Fibroblast of skin of back (primary cell): ENCODE results near the gene PEX10.

Source experiments
- DNase-seq: peaks from one replicate; pipeline ENCODE4 v3.0.0-alpha.2; 2013

The PEX10 gene

GRCh38 chr1:2404142-2404889 lies 8.0 kb downstream of the PEX10 start:
- DNase-seq: no peak

DNA sequence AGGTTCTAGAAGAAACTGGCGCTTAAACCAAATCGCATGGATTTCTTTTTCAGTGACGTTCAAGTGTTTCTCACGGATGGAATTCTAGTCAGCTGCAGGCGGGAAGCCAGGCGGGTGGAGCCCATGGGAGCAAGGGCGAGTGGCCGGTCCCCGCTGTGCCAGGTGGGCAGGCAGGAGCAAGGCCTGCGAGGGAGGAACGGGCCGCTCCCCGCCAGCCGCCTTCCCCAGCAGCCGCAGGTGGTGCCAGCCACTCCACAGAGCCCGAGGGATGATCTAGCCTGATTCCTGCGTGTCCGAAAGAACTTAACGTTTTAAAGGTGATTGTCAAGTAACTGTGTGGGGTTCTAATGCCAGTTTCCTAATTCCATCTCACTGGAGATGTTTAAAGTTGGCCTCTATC lies 9.1 kb downstream of the PEX10 start:
- no peak for DNase-seq

DNA sequence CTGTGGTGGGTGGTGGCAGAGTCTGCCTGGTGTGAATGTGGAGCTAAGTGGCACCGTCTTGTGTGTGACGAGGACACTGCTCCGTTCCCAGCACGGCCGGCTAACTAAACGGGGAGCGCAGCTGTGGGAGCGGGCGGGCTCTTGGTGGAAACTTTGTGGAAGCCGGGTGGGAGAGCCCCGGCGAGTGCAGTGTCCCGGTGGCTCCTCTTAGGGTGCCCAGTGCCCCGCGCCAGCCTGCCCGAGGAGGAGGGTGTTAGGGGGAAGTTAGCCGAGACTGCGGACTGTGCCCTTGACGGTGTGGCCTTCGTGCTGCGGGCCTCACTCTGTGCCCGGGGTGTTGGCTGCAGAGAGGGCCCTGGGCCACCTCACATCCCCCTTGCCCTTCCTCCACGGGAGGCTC lies 9.9 kb downstream of the PEX10 start:
- DNase-seq: no peak

DNA sequence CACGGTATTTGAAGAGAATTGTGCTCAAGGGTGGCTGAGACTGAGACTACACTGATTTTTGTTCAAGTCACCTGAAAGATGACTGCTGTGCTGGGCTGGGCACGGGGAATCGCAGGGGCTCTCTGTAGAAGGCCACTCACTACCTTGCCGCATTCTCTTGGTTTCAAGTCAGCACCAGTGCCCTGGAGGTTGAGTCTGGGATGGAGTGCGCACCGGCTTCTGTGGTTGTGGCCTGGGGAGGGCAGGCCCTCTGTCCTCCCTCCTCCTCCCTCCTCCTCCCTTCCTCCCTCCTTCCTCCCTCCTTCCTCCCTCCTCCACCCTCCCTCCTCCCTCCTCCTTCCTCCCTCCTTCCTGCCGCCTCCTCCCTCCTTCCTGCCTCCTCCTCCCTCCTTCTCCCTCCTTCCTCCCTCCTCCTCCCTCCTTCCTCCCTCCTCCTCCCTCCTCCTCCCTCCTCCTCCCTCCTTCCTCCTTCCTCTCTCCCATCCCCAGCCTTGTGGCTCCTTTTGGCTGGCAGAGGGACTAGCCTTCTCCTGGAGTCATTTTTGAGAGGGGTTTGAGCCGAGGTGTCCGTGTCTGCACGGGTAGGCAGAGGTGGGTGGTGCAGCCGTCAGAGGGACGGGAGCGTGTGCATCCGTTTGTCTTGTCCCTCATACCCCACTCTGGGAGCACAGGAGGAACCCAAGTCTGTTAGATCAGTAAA lies 11.3 kb downstream of the PEX10 start:
- no peak for DNase-seq

- DNase-seq: no peak
These were observed 11.8 kb downstream of the PEX10 start for GRCh38 chr1:2400576-2400909.

DNA sequence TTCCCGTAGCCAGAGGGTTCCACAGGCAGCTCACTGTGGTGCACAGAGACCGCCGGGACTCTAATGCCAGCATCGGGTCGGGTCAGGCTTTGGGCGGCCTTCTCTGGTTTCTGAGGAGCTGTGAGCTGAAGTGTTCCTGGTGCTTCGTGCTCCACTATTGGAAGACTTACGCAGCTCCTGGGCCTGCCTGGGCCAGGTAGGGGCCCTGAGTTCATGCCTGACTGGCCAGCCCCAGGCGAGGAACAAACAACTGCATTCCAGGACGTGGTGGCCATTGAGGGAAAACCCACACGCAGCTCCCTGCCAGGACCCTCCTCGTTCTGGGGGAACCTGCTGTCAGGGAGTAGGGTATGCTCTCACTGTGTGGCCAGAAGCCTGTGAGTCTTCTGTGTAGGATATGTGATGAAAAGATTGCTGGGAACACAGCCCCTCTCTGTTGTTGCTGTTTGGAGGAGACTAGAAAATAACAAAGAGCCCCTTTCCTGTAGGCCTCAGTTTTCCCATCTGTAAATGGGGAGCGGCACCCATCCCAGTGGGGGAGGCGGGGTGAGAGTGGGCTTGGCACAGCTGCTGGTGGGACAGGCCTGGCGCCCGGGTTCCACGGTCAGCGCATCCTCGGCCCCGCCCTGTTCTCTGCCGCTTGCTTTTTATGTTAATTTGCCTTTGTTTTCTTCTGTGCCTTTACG lies 12.3 kb downstream of the PEX10 start:
- DNase-seq: no peak

- DNase-seq: no peak
These were observed 13.5 kb downstream of the PEX10 start for GRCh38 chr1:2398871-2399270.

DNA sequence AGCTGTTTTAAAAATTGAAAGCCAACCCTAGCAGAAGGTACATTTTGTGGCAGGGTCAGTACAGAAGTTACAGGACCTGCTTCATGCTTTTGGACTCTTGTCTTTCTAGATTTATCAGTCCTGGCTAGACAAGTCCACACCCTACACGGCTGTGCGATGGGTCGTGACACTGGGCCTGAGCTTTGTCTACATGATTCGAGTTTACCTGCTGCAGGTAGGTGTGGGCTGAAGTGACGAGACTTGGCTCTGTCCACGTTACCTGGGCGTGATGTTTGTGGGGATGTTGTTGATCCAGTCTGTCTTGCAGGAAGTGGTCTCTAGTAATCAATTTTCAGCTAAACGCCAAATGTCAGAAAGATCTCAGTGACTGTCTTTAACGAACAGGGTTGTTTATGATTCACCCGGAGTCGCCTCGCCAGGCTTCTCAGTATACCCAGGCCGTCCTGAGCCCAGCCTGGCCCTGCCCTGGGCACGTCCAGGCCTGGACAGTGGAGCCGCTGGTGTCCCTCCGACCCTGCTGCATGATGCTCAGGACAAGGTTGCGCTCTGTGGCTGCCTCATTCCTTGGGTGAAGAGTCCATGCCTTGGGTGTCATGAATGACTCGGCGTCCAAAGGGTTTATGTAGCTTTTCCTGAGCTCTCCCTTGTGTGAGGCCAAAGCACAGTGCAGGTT lies 15.2 kb downstream of the PEX10 start:
- no peak for DNase-seq

GRCh38 chr1:2396476-2396875 lies 15.9 kb downstream of the PEX10 start:
- DNase-seq: no peak

DNA sequence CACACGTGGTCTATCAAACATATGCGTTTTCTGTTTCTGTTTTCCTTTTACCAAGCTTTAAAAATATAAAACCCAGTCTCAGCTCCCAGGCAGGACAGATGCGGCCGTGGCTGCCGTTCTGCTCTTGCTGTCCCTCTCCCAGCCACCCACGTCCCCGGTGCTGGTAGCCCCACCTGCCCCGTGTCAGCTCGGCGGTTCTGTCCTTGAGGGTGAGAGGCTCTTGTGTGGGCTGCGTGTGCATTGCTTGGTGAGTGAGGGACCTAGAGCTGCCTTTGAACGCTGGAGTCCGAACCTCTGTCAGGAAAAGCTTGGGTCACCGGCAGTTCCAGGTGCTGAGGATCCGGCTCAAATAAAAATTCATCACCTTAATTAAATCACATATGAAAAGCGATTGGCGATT lies 16.3 kb downstream of the PEX10 start:
- no peak for DNase-seq

- DNase-seq: no peak
These were observed 17.1 kb downstream of the PEX10 start for GRCh38 chr1:2395245-2395644.

DNA sequence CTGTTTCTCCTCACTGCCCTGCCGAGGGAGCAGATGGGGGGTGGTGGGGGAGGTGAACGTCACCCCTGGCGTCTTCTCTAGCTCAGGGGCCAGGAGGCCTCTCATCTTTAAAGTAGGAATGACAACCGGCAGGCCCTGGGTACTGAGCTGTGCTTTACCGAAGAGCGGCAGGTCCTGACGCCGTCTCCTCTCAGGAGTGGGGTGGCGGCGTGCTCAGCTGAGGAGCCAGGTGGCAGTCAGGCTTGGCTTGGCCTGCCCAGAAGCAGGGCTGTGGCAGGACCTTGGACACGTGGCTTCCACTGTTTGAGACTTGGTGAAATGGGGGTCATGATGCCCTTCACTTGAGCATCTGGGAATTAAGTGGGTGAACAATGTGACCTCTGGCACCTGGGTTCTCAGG lies 17.6 kb downstream of the PEX10 start:
- DNase-seq: no peak

GRCh38 chr1:2394220-2394619 lies 18.1 kb downstream of the PEX10 start:
- DNase-seq: no peak

DNA sequence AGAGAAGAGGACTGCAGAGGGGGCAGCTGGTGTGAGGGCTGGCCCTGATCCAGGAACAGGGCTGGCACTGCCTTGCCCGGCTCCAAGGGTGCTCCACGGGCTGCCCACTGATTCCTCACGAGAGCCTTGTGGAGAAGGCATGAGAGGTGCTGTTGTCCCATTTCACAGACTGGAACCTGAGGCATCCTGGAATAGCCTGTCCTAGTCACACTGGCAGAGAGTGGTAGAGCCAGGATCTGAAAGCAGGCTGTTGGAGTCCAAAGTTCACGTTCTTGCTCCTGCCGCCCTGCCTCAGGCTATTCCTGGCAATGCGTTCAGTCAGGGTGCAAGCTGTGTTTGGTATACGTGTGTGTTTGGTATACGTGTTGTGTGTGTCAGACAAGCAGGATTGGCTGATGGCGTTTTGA lies 18.9 kb downstream of the PEX10 start:
- no peak for DNase-seq

- DNase-seq: no peak
These were observed 19.7 kb downstream of the PEX10 start for GRCh38 chr1:2392686-2393085.

DNA sequence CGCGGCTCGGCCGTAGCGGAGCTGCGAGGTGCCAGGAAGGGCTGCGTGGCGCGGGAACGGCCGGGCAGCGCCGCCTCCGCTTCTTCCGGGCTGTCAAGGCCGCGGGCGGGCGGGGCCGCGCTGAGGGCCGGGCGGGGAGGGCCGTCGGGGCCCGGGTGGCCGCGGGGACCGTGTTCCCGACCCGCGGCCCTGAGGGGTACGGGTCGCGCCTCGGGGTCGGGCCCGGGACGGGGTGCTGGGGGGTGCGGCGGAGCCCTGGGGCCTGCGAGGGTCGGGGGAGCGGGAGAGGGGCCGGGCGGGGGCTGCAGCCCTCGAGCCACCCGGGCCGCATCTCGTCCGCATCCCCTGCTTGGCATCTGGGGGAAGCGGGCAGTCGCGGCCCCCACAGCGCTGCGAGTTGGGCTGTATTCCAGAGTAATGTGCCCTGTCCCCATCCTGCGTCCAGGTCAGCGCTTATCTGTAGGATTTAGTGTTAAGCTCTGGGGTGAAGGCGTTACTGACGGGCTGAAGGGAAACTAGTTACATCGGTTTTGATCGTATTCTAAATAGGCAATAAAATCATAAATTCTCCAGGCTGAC lies 20.3 kb downstream of the PEX10 start:
- DNase-seq: no peak

DNA sequence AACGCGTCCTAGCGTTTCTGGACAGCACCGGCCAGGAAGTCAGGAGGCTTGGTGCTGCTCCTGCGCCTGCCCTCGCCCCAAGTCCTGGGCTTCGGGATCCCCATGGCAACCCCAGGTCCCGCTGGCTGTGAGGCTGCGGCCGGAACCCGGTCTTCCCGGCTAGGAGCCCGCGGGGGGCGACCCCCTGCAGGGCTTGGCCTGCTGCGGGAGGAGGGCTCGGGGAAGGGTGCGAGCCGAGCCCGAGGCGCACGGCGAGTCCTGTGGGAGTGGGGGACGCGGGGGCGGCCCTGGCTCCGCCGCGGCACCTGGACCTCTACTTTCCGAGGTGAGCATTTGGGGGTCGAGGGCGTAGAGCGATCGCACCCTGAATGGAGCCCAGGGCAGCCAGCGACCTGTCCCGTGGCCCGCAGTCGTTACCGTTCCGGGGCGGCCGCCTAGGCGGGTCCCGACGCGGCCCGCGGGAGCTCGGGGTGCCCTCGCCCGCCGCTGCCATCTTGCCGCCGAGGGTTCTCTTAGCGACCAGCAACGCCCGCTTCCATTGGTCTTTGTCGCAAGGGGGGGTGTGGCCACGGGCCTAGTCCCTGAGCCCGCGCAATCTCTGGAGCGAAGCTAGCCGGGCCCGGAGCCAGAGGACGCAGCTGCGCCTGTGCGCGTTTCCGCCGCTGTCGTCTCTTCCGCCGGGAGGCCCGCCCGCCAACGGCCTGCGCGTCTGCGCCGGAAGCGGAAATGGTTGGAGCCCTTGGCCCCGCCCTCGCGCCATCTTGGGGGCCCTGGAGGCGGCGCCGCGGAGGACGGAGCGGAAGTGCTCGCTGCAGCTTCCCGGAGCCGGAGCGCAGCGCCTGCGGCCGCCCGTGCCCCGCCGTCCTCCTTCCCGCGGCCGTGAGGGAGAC lies 21.1 kb downstream of the PEX10 start, which contains the start of the genes MORN1 and RER1:
Gene MORN1 (minus strand): TSS at position 514 of the 890 bp plus-strand sequence. CDS start 21 bp downstream, at position 493.
Gene RER1 (plus strand): TSS at position 801 of the 890 bp plus-strand sequence. CDS start 3,950 bp downstream, outside the sequence.
- DNase-seq: peak; percentile 99

GRCh38 chr1:2389644-2390043 lies 22.7 kb downstream of the PEX10 start:
- no peak for DNase-seq

GRCh38 chr1:2388004-2388913 lies 24.1 kb downstream of the PEX10 start:
- DNase-seq: no peak
